Measurements from ENCODE around the gene RAD51B.

DNA sequence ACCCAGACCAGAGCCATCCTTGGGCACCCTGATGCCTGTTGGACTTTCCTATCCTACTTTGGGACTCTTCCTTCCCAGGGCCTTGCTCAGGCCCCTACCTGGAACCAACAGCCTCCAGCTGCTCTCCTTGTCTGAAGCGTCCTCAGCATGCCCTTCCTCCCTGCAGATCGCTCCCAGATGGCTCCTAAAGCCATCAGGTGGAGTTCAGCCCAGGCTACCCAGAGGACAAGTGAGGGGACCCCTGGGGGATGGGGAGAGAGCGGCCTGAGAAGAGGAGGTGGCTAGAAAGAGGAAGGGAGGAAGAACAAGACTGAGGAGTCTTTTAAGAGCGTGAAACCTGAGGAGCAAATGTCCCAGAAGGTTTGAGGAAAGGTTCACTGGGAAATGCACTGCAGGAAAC, 736.7 kb downstream of the RAD51B start:
- TF ChIP-seq, protein P1, sequence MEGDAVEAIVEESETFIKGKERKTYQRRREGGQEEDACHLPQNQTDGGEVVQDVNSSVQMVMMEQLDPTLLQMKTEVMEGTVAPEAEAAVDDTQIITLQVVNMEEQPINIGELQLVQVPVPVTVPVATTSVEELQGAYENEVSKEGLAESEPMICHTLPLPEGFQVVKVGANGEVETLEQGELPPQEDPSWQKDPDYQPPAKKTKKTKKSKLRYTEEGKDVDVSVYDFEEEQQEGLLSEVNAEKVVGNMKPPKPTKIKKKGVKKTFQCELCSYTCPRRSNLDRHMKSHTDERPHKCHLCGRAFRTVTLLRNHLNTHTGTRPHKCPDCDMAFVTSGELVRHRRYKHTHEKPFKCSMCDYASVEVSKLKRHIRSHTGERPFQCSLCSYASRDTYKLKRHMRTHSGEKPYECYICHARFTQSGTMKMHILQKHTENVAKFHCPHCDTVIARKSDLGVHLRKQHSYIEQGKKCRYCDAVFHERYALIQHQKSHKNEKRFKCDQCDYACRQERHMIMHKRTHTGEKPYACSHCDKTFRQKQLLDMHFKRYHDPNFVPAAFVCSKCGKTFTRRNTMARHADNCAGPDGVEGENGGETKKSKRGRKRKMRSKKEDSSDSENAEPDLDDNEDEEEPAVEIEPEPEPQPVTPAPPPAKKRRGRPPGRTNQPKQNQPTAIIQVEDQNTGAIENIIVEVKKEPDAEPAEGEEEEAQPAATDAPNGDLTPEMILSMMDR (conservative IDR thresholded peaks at IDR 0.05; ENCODE audit: low read depth, low read length), result no peak
- TF ChIP-seq EZH2 (IDR thresholded peaks at IDR 0.05; ENCODE audit: borderline replicate concordance, low read depth, low read length, poor library complexity, severe bottlenecking), result no peak

All from A673 (cell line).